NCI-H2227 (cell line): ENCODE measurements around the gene NOS1.
"Not testable (repeated sequence)": the region's sequence is repeated elsewhere in the genome, so short reads cannot be mapped to it uniquely, and the experiment has no call there.

ENCODE experiments used
- DNase-seq: peaks from one replicate; lab custom pipeline; 2025; ENCODE audit not compliant: unreplicated experiment; lab: John Stamatoyannopoulos, UW

The NOS1 gene

DNA sequence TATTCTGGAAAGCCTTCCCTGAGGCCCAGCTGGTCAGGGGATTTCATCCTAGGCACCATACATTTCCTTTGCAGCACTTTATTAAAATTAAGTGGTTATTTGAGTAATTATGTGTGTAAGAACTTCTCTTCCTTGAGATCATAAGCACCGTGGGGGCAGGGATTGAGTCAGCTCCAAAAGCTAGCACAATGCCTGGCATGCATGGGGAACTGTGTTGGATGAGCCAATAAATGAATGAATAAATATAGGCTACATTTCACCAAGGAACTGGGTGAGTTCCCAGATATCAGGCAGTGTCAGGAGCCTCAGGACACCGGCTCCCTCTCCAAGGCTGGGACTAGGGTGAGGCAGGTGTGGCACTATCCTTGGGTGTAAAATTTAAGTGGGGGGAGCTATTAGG lies 88.3 kb downstream of the NOS1 start:
- DNase-seq, result no peak

- no peak for DNase-seq
These were observed 88.7 kb downstream of the NOS1 start for GRCh38 chr12:117272690-117273089.

DNA sequence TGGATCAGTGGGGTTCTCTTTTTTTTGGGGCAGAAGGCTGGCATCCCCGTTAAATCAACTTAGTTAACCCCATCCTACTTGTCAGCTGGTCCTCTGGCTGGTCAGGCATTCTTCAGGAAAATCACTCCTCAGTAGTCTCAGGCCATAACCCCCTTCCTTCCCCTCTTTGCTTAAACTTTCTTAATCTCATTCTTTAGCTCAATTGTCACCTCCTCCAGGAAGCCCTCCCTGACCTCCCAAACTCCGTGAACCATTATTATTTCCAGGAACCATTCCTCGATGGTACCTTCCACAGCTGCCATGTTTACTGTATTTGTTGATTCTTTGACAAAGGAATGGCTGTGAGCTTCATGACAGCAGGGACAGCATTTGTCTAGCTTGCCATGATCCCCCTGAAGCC lies 98.7 kb downstream of the NOS1 start:
- no peak for DNase-seq

DNA sequence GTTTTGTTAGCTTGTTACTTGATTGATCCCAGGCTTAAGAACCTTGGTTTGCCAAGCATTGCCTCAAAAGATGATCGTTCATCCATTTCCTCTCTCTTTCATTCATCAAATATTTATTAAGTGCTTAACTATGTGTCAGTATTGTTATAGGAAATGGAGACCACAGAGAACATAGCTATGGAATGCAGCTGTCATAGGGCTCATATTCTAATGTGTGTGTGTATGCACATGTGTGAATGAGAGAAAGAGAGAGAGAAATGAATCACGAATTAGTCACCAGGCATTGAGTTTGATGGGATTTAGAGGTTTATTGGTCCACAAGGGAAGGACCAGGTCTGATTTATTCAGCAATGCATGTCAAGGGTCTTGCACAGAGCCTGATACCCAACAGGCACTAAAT lies 100.2 kb downstream of the NOS1 start:
- DNase-seq, result no peak

- DNase-seq, result no peak
These were observed 106.0 kb downstream of the NOS1 start for GRCh38 chr12:117255386-117255785.

DNA sequence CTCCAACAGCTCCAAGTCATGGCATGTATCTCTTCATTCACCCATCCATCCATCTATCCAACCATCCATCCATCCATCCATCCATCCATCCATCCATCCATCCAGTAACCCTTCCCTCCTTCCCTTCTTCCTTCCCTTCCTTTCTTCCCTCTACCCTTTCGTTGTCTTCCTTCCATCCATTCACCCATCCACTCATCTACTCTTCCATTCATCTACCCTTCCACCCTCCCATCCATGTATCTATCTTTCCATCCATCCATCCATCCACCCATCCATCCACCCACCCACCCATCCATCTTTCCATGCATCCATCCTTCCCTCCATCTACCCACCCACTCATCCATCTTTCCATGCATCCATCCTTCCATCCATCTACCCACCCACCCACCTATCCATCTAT lies 117.9 kb downstream of the NOS1 start:
- no peak for DNase-seq

DNA sequence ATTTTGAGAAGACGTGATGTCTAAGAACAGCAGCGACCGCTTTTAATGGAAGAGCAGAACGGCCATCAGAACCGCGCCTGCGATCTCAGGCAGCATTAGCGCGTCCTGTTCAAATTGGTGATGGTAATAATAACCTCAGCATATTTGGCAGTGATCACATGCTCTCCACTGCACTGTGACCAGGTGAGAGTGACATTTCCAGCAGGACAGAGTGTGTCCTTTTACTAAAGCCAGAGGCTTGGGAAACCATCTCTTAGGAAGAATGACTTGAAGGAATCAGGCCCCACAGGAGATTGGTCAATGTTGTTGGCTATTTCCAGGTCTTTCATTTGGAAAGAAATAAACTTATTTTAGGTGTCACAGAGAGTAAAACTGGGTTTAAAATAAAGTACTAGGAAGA lies 119.7 kb downstream of the NOS1 start:
- DNase-seq, result no peak

GRCh38 chr12:117240081-117240755 lies 121.2 kb downstream of the NOS1 start:
- DNase-seq, result no peak

GRCh38 chr12:117236456-117237001 lies 124.9 kb downstream of the NOS1 start:
- DNase-seq, result peak; percentile 84

DNA sequence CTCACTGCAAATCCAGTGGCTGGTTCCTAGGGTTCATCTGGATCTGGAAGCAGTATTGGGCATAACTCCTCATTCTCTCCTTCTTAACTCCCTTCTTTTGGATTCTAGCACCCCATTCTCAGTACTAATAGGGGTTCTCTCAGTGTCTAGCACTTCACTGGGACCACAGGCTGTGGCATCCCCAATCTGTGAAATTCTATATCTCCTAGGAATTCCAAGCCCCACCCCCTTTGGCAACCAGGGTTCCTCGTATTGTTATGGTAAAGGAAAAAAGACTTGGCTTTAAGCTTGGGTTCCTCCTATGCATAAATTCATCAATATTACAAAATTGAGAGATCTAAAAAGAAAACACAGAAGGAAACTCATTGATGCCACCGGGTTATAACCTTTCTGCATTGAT lies 126.2 kb downstream of the NOS1 start:
- no peak for DNase-seq

DNA sequence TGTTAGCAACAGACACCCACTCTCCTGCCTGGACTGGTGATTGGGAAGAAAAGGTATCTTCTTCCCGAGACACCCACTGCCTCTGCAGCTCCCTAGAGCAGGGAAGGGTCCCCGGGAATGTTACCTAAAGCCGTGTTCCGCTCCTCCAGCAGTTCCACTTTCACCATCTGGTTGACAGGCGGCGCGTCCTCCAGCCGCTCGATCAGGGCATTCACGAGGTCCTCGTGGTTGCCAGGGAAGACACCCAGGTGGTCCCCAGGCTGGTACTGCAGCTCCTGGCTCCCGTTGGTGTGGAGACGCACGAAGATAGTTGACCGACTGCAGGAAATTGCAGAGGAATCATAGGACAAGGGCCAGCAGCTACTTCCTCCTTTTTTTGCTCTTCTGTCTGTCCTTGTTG lies 127.0 kb downstream of the NOS1 start:
- no peak for DNase-seq

DNA sequence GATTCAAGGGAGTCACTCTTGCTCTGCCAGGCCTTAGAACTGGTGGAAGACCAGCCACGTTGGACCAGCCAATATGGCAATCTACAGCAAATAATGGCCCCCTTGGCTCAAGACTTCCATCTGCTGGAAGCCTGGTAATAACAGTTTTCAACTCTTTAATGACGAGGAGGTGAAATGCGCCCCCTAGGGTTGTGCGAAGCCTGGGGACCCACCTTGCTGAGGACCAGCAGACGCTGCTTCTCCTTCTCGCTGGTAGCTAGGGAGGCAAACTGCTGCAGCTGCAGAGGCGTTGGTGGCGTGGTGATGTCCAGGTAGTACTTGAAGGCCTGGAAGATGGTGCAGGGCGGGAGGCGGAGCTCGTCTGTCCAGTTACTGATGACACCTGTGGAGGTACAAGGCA lies 129.7 kb downstream of the NOS1 start:
- peak; percentile 13 for DNase-seq

DNA sequence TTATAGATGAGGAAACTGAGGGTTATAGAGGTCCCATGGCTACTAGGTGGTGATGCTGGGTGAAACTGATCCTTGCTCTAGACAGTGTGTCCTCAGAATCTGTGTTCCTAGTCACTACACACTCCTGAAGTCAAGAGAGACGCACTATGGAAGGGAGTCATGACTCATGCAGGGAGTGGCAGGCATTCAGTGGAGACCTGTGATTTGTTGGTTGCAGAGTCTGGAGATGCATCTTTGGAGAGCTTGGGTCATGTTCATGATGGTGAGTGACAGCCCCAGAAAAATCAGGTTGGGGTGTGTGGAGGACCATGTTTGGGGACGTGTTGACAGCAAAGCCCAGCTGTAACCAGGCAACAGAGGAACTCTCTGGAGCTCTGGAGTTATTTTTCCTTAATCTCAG lies 133.2 kb downstream of the NOS1 start:
- no peak for DNase-seq

DNA sequence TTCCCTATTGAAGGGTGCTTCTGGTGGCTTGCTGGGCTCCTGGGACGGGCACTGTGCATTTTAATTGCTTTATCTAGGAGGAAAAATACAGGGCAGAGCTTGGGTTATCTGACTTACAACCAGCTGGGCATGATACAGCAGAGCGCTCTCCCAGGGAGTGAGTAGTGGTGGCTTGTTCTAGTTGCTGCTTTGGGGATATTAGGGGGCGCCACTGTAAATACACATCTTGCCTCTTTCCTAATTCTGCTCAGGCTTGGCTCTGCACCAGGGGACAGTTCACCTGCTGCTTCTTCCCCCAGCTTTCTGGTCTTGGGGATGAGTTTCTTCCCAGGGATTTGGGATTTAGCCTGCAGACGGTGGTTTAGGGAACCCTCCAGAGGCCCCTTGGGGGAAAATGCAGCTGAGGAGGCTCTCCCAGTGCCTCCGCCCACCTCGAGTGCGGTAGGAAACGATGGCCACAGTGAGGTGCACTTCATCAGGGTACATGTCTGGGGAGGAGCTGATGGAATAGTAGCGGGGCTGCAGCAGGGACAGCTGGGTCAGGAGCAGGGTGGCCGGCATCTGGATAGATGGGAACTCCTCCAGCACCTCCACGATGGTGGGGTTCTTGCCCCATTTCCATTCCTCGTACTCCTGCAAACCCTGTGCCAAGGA lies 134.3 kb downstream of the NOS1 start:
- DNase-seq, result no peak

DNA sequence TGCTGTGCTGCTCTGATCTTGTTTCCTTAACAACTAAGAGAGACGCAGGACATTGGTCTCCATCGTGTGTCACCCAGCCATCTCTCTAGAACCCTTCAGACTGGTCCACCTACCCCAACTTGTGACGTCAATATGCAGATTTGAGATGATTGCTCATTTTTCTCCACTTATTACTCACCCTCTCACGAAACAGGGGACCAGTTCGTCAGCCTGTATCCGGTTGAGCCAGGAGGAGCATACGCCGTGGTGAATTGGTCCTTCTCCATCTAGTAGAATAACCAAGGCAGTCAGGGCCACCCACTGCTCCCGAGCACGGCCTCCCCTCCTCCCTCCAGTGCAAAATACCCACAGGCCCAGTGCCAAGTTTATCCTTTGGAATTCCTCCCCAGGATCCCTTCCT lies 134.9 kb downstream of the NOS1 start:
- DNase-seq, result no peak

GRCh38 chr12:117225179-117225578 lies 136.2 kb downstream of the NOS1 start:
- DNase-seq, result no peak

- DNase-seq, result not testable (repeated sequence)
These were observed 140.5 kb downstream of the NOS1 start for GRCh38 chr12:117220947-117221346.

DNA sequence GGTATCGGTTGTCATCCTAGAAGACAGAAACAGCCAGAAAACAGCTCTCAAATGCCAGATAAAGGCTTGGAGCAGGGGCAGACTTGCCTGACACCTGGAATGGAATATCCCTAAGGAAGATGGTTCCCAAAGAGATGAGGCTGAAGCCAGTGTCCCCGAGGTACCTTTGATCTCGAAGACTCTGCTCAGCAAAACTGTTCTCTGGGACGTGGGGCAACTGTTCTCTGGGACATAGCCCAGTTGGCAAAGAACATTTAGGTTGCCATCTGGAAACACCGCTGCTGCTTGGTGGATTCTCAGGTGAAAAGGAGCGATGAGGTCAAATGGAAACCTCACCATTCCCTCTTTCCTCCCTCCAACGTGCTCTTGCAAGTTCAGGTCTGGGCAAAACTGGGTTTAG lies 143.3 kb downstream of the NOS1 start:
- no peak for DNase-seq

- DNase-seq, result no peak
These were observed 144.7 kb downstream of the NOS1 start for GRCh38 chr12:117216686-117217085.

DNA sequence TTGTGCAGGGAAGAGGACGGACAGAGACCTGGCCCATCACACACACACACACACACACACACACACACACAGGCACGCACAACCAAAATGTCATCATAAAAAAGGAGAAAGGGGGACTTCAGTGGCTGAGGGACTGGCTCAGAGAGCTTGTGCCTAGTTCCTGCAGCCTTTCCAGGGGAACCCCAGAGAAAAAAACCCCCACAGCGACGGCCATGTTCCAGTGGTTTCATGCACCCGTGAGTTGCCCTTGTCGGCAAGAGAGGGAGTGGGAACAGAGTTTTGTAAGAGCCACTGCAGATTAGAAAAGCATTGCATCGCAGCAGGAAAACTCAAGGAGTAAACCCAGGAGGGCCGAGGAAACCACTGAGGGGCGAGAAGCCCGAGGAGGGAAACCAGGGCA lies 146.6 kb downstream of the NOS1 start:
- DNase-seq, result no peak

GRCh38 chr12:117213295-117213808 lies 148.1 kb downstream of the NOS1 start:
- no peak for DNase-seq

GRCh38 chr12:117212563-117213190 lies 148.7 kb downstream of the NOS1 start:
- DNase-seq, result peak; percentile 84
